HG03457 (cell line): ENCODE data around the gene SCN1A.
"Not testable (repeated sequence)": the region's sequence is repeated elsewhere in the genome, so short reads cannot be mapped to it uniquely, and the experiment has no call there.

Experiments used
- ATAC-seq: cut with Tn5 transposase; IDR thresholded peaks from one replicate; pipeline ENCODE4 v1.9.1; 2021; ENCODE audit warnings: moderate number of reproducible peaks; ENCODE audit not compliant: unreplicated experiment

The SCN1A gene

DNA sequence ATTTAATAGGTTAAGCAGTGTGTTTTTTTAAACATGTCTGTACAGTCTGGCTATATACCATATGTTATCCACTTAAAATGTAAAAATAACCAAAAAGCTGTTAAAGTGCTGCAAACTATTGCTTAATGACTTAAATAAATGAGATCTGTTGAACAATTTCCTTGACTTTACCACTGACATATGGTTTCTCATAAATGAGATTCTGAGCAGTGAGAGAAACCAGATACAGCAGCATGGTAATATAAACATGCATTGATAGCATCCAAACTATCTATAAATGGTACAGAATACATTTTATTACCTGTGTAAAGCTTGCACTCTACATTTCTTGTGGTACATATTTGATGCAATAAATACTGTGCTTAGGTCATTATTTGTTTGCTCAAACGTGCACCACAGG is 138.0 kb downstream of the SCN1A start:
- no peak for ATAC-seq

DNA sequence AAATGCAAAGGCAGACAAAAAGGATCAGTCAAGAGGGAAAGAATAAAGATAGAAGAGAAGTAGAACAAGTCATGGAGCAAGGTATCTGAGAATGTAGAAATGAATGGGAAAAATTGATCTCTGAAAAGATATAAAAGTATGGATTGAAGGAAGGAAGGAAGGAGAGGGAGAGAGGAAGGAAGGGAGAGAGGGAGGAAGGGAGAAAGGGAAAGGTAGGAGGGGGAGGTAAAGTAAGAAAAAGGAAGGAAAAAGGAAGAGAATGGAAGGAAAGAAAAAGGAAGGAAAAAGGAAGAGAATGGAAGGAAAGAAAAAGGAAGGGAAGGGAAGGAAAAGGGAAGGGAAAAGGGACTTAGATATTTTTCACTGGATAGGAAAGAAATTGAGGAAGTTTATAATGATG is 142.7 kb downstream of the SCN1A start:
- no peak for ATAC-seq

DNA sequence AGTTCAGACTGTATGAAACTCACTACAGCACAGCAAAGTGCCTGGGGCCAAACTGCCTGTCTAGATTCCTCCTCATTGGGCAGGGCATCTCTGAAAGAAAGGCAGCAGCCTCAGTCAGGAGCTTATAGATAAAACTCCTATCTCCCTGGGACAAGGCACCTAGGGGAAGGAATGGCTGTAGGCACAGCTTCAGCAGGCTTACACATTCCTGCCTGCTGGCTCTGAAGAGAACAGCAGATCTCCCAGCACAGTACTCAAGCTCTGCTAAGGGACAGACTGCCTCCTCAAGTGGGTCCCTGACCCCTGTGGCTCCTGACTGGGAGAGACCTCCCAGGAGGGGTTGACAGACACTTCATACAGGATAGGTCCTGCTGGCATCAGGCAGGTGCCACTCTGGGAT is 155.7 kb downstream of the SCN1A start:
- ATAC-seq: not testable (repeated sequence)

DNA sequence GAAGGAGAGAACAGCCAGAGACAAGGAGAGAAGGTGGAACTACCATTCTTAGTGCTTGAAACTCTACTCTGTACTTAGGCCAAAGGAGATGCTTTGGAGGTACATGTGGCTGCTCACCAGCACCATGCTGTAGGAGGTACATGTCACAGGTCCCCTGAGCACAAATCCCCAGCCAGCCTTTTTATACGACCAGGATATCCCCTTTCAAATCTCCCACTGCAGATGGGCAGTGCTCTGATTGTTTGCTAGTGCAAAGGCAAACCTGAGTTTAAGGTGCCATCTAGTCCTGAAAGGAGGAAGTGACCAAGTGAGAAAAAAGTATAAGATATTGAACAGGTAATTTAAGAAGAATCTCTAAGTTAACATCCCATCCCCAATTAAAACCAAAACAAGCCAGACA is 157.2 kb downstream of the SCN1A start:
- ATAC-seq: no peak

DNA sequence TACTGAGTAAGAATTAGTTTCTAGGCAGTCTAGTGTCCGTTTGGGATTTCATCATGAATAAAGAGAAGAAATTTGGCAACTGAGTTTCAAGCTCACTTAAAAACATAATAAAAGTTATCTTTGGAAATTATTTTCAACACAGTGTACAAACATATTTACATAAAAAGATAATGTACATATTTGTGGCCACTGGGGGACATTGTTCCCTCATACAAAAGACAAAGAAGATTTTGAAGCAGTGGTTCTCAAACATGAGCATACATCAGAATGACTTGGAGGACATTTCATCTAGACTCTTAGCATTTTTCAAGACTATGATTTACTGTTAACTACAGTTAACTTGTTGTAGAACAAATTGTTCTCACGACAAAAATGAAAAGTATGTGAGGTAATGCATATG is 158.6 kb downstream of the SCN1A start:
- no peak for ATAC-seq

DNA sequence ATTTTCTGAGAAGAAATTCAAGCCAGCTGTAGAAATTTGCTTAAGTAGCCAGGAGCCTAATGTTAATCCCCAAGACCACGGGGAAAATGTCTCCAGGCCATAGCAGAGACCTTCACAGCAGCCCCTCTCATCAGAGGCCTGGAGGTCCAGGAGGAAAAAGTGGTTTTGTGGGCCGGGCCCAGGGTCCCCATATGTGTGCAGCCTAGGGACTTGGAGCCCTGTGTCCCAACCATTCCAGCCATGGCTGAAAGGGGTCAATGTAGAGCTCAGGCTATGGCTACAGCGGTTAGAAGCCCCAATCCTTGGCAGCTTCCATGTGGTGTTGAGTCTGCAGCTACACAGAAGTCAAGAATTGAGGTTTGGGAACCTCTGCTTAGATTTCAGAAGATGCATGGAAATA is 160.1 kb downstream of the SCN1A start:
- no peak for ATAC-seq

DNA sequence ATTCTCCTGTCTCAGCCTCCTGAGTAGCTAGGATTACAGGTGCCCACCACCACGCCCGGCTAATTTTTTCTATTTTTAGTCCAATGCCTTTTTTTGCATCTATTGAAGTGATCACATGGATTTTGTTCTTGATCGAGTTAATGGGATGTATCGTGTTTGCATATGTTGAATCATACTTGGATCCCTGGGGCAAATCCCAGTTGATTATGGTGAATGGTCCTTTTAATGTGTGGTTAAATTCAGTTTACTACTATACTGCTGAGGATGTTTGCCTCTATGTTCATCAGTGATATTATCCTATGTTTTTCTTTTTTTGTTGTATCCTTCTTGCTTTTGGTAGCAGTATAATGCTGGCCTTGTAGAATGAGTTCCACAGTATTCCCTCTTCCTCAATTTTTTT is 166.0 kb downstream of the SCN1A start:
- no peak for ATAC-seq

DNA sequence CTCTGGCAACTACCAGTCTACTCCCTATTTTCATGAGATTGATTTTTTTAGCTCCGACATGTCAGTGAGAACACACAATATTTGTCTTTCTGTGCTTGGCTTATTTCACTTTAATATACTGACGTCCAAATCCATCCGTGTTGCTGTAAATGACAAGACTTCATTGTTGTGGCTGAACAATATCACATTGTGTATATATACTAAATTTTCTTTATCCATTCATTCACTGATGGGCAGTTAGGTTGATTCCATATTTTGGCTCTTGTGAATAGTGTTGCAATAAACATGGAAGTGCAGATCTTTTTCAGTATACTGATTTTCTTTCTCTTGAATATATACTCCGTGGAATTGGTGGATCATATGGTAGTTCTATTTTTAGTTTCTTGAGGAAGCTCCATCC is 168.4 kb downstream of the SCN1A start:
- ATAC-seq: no peak

DNA sequence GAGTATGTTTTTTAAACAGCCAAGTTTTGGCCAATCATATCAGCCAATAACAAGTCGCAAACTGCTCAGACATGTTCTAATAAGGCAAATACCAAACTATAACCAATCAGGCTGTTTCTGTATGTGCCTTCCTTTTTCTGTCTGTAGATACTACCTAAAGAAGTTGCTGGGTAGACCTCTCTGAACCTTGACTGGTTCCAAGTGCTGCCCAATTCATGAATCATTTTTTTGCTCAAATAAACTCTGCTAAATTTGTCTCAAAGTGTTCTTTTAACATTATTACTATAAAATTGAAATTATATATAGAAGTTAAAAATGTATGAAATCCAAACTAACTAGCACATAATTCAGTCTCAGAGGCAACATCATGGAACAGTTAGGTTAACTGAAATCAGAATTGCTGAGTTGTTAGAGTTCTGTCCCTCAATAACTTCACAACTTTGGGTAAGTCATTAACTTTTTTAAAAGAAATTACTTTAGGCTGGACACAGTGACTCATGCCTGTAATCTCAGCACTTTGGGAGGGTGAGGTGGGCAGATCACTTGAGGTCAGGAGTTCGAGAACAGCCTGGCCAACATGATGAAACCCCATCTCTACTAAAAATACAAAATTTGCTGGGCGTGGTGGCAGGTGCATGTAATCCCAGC is 169.4 kb downstream of the SCN1A start:
- ATAC-seq: no peak

DNA sequence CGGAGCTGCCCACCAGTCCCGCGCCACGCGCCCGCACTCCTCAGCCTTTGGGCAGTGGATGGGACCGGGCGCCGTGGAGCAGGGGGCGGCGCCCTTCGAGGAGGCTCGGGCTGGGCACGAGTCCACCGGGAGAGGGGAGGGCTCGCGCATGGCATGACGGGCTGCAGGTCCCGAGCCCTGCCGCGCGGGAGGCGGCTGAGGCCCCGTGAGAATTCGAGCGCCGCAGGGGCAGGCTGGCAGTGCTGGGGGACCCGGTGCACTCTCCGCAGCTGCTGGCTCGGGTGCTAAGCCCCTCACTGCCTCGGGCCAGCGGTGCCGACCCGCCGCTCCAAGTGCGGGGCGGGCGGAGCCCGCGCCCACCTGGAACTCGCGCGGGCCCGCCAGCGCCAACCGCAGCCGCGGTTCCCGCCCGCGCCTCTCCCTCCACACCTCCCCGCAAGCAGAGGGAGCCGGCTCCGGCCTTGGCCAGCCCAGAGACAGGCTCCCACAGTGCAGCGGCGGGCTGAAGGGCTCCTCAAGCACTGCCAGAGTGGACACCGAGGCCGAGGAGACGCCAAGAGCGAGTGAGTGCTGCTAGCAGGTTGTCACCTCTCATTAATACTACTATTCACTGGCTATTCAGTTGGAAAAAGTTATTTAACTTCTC is 170.7 kb downstream of the SCN1A start:
- ATAC-seq: no peak

DNA sequence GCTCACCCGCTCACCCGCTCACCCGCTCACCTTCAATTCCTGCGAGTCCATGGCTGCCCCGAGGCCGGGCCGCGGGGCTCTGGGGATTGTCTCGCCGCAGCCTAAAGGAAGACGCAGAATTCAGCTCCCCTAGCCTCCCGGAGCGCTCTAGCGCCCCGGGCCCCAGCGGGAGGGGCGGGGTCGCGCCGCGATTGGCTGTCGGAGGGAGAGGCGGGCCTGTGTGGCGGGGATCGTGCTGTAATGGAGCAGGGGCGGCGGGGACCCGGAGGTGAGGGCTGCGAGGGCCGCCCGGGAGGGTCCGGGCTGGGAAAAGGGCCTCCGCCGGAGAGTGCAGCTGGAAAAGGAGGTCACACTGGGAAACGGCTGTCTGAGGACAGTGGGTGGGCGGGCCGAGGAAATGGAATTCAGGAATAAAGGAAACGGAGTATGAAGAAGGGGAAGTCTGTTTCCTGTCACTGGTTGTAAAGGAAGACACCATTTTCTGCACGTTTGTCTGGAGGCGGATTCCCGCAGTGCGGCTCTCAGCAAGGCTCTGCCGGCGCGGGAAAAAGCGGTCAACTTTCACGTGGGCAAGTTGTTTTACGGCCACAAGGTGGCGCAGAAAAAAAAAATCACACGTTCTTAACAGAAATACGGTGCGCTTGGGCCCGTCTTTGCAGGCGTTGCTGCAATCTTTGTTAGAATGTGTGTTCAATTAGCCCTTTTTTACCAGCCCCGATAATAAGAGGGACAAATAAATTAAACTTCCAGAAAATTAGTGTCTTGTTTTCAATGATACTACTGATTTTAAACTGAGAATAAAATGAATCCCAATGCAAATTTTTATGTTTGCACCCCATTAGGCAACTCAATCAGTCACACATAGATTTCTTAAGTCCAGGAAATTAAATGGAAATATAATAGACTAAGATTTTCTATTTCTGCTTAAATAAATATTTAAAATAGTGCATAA is 173.9 kb downstream of the SCN1A start, which contains the start of gene TTC21B:
TTC21B (minus strand) TSS at position 122 of the 952 bp plus-strand sequence; CDS start at position 51, 71 bp downstream.
- ATAC-seq: peak; percentile 96

DNA sequence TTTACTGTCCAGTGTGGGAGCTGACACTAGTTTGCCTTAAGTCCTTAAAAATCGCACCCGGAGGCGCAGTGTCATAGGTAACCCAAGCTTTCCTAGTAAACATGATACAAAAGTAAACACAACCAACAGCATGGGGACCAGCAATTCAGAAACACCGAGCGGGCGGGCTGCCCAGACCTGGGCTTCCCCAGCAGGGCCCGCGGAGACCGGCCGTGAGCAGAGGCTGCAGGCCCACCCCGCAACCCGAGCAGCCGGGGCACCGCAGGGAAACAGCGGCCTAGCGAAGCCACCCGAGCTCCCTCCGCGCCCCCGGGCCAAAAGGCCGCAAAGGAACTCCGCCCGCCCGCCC is 174.5 kb downstream of the SCN1A start:
- peak; percentile 31 for ATAC-seq

DNA sequence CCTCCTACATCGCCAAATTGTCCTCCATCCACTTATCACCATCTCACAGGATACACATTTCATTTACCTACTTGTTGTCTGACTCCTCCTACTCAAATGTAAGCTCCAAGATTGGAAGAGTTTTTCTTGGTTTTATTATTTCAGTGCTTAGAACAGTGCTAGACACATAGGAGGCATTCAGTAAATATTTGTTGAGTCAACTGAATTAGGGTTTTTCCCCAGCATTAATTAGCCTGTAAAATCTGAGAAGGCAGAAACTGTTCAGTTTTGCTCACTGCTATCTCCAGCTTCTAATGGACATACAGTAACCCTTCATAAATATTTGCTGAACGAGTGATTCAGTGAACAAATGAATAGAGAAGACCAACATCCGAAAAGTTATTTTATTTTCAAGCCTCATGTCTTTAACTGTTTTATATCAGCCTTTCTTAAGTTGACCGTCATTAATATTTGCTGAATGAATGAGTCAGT is 175.0 kb downstream of the SCN1A start:
- ATAC-seq: no peak

DNA sequence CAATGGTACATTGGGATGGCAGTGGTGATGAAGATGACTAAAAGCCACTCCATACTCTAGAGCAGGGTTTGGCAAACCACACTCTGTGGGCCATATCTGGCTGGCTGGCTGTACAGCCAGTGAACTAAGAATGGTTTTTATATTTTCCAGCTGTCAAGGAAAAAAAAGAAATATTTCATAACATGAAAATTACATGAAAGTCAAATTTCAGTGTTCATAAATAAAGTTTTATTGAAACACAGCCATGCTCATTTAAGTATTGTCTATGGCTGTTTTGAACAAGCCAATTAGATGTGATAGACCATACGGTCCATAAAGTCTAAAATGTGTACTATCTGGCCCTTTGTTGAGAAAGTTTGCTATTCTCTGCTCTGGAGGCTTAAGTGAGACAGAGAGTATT is 175.7 kb downstream of the SCN1A start:
- no peak for ATAC-seq

DNA sequence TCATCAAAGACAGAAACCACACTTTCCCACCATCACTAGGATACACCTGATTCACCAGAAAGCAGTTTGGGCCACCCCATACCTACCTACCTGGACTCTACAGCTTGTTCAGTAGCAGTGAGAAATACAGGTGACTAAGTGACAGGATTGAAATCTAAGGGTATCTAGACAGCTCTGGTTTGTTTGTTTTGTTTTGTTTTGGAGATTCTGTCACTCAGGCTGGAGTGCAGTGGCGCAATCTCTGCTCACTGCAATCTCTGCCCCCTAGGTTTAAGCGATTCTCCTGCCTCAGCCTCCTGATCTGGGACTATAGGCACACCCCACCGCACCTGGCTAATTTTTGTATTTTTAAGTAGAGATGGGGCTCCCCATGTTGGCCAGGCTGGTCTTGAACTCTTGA is 177.4 kb downstream of the SCN1A start:
- ATAC-seq: no peak

DNA sequence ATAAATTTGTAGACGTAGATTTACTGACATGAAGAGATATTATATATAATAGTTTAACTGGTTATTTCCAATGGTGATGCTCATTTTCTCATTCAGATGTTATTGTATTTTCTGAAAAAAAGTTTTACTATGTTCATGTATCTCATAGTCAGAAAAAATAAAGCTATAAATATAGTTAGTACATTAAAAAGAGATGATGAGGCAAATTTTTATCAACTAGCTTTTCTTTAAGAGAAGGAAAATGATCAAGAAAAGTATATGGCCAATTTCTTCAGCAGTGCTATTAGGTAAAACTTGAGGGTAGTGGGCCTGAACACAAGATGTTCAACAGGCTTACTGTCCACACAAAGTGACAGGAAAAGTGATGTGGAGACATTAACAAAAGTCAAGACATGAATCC is 186.0 kb downstream of the SCN1A start:
- no peak for ATAC-seq

DNA sequence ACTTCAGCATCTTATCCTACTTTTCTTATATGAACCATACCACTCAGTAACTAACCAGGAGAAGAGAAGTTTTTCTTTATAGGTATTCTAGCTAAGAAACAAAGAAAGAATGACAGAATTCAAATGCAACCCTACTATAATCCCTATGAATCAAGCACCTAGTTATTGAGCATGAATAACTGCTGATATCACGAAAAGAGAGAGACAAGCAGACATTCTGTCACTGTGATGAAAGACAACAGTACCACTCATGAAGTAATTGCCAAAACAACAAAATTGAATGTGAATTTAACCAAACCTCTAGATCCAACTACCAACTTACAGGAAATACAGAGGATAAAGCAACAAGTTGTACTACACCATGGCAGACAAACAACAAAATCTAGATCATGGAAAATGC is 189.6 kb downstream of the SCN1A start:
- ATAC-seq: no peak
